K562 (cell line): ENCODE results near the gene FAM24B. TPM values are rescaled to one million over a fixed set of nuclear protein-coding genes. Genes with fewer than 3 reads are reported as not detected.

Source experiments
- ATAC-seq: fragments of 200-7000 bp; cut with Tn5 transposase; 3 replicates; pipeline ENCODE4 v1.9.1; 2020; ENCODE audit warnings: moderate library complexity
- BruUV-seq: library from RNA; stranded (reverse); fragments of 400-500 nt; replicated peaks from 2 replicates; lab custom pipeline; 2021; lab: Mats Ljungman, UMichigan
- CTCF ChIA-PET: fragments of 300-600 bp; formaldehyde crosslinking; extraction: SDS; loops from one replicate; lab custom pipeline; 2021; ENCODE audit warnings: low intra/inter-chr PET ratio; lab: Yijun Ruan, JAX
- POLR2A ChIA-PET: fragments of 300-600, 350-650 bp; sonication (Branson Sonifier 250); formaldehyde crosslinking; extraction: SDS; loops from one replicate; lab custom pipeline; 2021; ENCODE audit warnings: antibody characterized with exemption, inconsistent platforms; lab: Yijun Ruan, JAX
- DNase-seq, 4 experiments: peaks; one replicate each; pipeline versions ENCODE4 v3.0.0 to v3.0.0-alpha.2; 2011 to 2018; ENCODE audit warnings: low spot score in 3 of 4, mixed read lengths in 3 of 4; ENCODE audit errors: extremely low read depth in 1 of 4
- FAIRE-seq: peaks from 2 replicates; lab custom pipeline; 2011; peaks lifted over from hg19 to GRCh38; lab: Jason Lieb, UNC
- H2AFZ ChIP-seq: 2 replicates; pipeline ENCODE4 v1.6.0; 2011; ENCODE audit warnings: low read depth, low read length, control low read depth, inconsistent platforms
- H3K27ac ChIP-seq: fragments of 200-600 bp; 3 replicates; pipeline ENCODE4 v1.8.0; 2011; ENCODE audit warnings: low read depth, mild to moderate bottlenecking, control low read depth, inconsistent platforms, low read length, moderate library complexity, mixed read lengths; ENCODE audit errors: extremely low read depth
- H3K27me3 ChIP-seq, 2 experiments: fragments of 300-600 bp in 1 of 2; 2 replicates in 1 of 2; 3 replicates in 1 of 2; pipeline versions ENCODE4 v1.6.0 to v1.8.0; 2011; ENCODE audit warnings: inconsistent platforms in 2 of 2, low read length in 2 of 2, mild to moderate bottlenecking in 1 of 2, mixed read lengths in 1 of 2, moderate library complexity in 1 of 2; ENCODE audit not compliant: control insufficient read depth in 2 of 2, insufficient read depth in 2 of 2
- H3K36me3 ChIP-seq: fragments of 300-600 bp; 3 replicates; pipeline ENCODE4 v1.8.0; 2011; ENCODE audit warnings: mild to moderate bottlenecking, low read length, inconsistent platforms; ENCODE audit not compliant: control insufficient read depth, insufficient read depth
- H3K4me1 ChIP-seq, 2 experiments: fragments of 200-600 bp in 1 of 2; replicated peaks in 1 of 2; 2 replicates in 1 of 2; 3 replicates in 1 of 2; pipeline versions ENCODE4 v1.5.1 to v1.8.0; 2011; ENCODE audit warnings: inconsistent platforms in 2 of 2, low read length in 2 of 2, mild to moderate bottlenecking in 1 of 2, mixed read lengths in 1 of 2, moderate library complexity in 1 of 2; ENCODE audit not compliant: control insufficient read depth in 2 of 2, insufficient read depth in 2 of 2
- H3K4me2 ChIP-seq: 2 replicates; pipeline ENCODE4 v1.6.1; 2011; ENCODE audit warnings: low read length, control low read depth, inconsistent platforms, mixed read lengths; ENCODE audit not compliant: insufficient read depth
- H3K4me3 ChIP-seq: fragments of 200-600 bp; sonication (generic), shearing (Covaris generic); 2 replicates; pipeline ENCODE4 v1.5.1; 2016; ENCODE audit warnings: control low read depth, inconsistent platforms
- H3K79me2 ChIP-seq: fragments of 200-600 bp; 3 replicates; pipeline ENCODE4 v1.8.0; 2011; ENCODE audit warnings: low read length, inconsistent platforms; ENCODE audit not compliant: control insufficient read depth, insufficient read depth
- H3K9ac ChIP-seq, 2 experiments: 2 replicates each; pipeline versions ENCODE4 v1.6.0 to v1.6.1; 2011; ENCODE audit warnings: low read depth in 2 of 2, low read length in 2 of 2, control low read depth in 1 of 2, inconsistent platforms in 1 of 2, mild to moderate bottlenecking in 1 of 2, mixed read lengths in 1 of 2; ENCODE audit not compliant: insufficient read depth in 1 of 2
- H3K9me1 ChIP-seq: one replicate; pipeline ENCODE4 v1.6.0; 2011; ENCODE audit warnings: inconsistent platforms, mild to moderate bottlenecking, low read length, moderate library complexity; ENCODE audit not compliant: control insufficient read depth, insufficient read depth
- H3K9me3 ChIP-seq: replicated peaks from 2 replicates; pipeline ENCODE4 v1.5.1; 2011; ENCODE audit warnings: low read depth, low read length, inconsistent platforms; ENCODE audit not compliant: control insufficient read depth, insufficient read depth
- H4K20me1 ChIP-seq: replicated peaks from 2 replicates; pipeline ENCODE4 v1.6.1; 2011; ENCODE audit warnings: low read length, inconsistent platforms, mixed read lengths; ENCODE audit not compliant: control insufficient read depth, insufficient read depth
- ARID2 ChIP-seq: fragments of 450-650 bp; IDR thresholded peaks from 2 replicates; pipeline ENCODE4 v1.6.1; 2017; ENCODE audit warnings: antibody characterized with exemption, mild to moderate bottlenecking
- CREM ChIP-seq: IDR thresholded peaks from 2 replicates; pipeline ENCODE4 v1.6.1; 2014; ENCODE audit warnings: antibody characterized with exemption, low read depth
- DEAF1 ChIP-seq: fragments of 450-650 bp; formaldehyde crosslinking; IDR thresholded peaks from 2 replicates; pipeline ENCODE4 v1.4.0; 2020; ENCODE audit warnings: mild to moderate bottlenecking, moderate library complexity
- HMGN3 ChIP-seq: IDR thresholded peaks from 2 replicates; pipeline ENCODE4 v1.6.1; 2011; ENCODE audit warnings: borderline replicate concordance, low read depth, mild to moderate bottlenecking, mixed read lengths, low read length; ENCODE audit not compliant: insufficient read length; ENCODE audit errors: extremely low read depth
- KDM1A ChIP-seq, 2 experiments: fragments of 450-650 bp; IDR thresholded peaks; 2 replicates each; pipeline ENCODE4 v1.6.1; 2016; ENCODE audit warnings: mild to moderate bottlenecking in 2 of 2
- LEF1 ChIP-seq: fragments of 450-650 bp; IDR thresholded peaks from 2 replicates; pipeline ENCODE4 v1.6.1; 2016; ENCODE audit warnings: mild to moderate bottlenecking
- MCM5 ChIP-seq: fragments of 450-650 bp; IDR thresholded peaks from 2 replicates; pipeline ENCODE4 v1.6.1; 2016; ENCODE audit warnings: low read depth
- PURB ChIP-seq: sonication (generic); formaldehyde crosslinking; IDR thresholded peaks from 2 replicates; pipeline ENCODE4 v1.9.0; 2021; ENCODE audit warnings: low read depth, mild to moderate bottlenecking, missing genetic modification reagents
- RBM22 ChIP-seq: fragments of 200-400 bp; formaldehyde crosslinking; IDR thresholded peaks from 2 replicates; pipeline ENCODE4 v1.6.1; 2018; ENCODE audit warnings: low read length, low read depth; ENCODE audit not compliant: poor library complexity, severe bottlenecking
- RFX7 ChIP-seq: fragments of 250-450 bp; sonication (Bioruptor Pico); IDR thresholded peaks from 2 replicates; pipeline ENCODE4 v1.5.1; 2021; ENCODE audit warnings: mild to moderate bottlenecking
- SMARCB1 ChIP-seq: IDR thresholded peaks from 2 replicates; pipeline ENCODE4 v1.6.1; 2011; ENCODE audit warnings: improper control_type of control experiment, low read depth; ENCODE audit not compliant: insufficient read length
- TOE1 ChIP-seq, 2 experiments: fragments of 450-650 bp in 1 of 2; sonication (generic) in 1 of 2; formaldehyde crosslinking in 1 of 2; IDR thresholded peaks; 2 replicates each; pipeline versions ENCODE4 v1.7.1 to v1.8.0; 2016 to 2022; ENCODE audit warnings: borderline replicate concordance in 2 of 2, mild to moderate bottlenecking in 2 of 2, antibody characterized with exemption in 1 of 2, inconsistent platforms in 1 of 2, low read depth in 1 of 2, missing genetic modification reagents in 1 of 2, moderate library complexity in 1 of 2
- ZNF318 ChIP-seq, 2 experiments: fragments of 450-650 bp; IDR thresholded peaks; 2 replicates each; pipeline ENCODE4 v1.6.1; 2016; ENCODE audit warnings: mild to moderate bottlenecking in 2 of 2, borderline replicate concordance in 1 of 2, low read depth in 1 of 2, moderate library complexity in 1 of 2
- WGBS: fragments of 100-300 bp; shearing (Covaris generic); methylation state at CpG from one replicate; pipeline ENCODE4 v1.1.6; 2016; ENCODE audit warnings: low coverage, mixed read lengths; ENCODE audit not compliant: insufficient coverage; ENCODE audit errors: missing lambda C conversion rate; 5-methylcytosine and 5-hydroxymethylcytosine counted together
- in situ Hi-C: fragments of 300-500 bp; cut with MboI; formaldehyde crosslinking; loops from 4 replicates; pipeline ENCODE4 v1.15.0; 2018; ENCODE audit warnings: inconsistent platforms, mixed read lengths
- intact Hi-C: fragments of 100-400 bp; cut with micrococcal nuclease; formaldehyde crosslinking; loops from 2 replicates; pipeline ENCODE4 v1.14.2; 2022
- polyA plus RNA-seq, 8 experiments: library from polyadenylated mRNA; depleted of rRNA in 4 of 8; stranded (reverse) in 5 of 8; unstranded in 3 of 8; fragments of >200 nt; fragmentation: Nextera tagmentation in 2 of 8; fragmentation: Illumina TruSeq in 1 of 8; extraction: Ambion mirVana in 2 of 8; extraction: Trizol in 1 of 8; gene quantifications; 2 replicates each; pipeline versions ENCODE4 v1.2.1 to v1.2.3, GENCODE V29; 2011 to 2014; ENCODE audit warnings: inconsistent platforms in 1 of 8, missing spikeins in 1 of 8
- total RNA-seq, 7 experiments: library from RNA; depleted of rRNA in 6 of 7; stranded (reverse); fragments of >200 nt in 6 of 7; fragmentation: Illumina TruSeq in 2 of 7; extraction: Trizol in 2 of 7; gene quantifications; 2 replicates each; pipeline versions ENCODE4 v1.2.1 to v1.2.3, GENCODE V29; 2011 to 2021; ENCODE audit warnings: low replicate concordance in 1 of 7

The FAM24B gene
- total and polyA plus RNA-seq, 9 of the 15 experiments (the other 6 are each of a cell fraction or from before 2014, with no cell fraction given), result 6.0 to 19.6 (median 9.2) TPM

DNA sequence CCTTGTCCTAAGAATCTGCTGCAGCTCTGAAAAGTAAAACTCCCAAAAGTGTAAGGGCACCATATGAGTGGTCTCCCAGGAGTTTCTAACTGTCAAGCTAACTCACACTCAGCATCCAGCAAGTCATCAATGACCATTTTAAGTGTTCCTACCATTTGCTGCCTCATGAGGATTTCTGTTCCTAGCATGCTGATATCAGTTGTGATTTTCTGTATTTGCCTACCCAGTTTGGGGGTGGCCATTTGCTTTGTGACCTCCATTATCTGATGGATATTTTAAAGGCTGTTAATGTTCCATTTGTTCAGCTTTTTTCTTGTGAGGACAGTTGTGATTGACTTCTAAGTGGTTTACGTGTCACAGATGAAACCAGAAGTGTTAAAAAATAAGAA lies 2.9 kb downstream of the FAM24B start:
- no peak for DNase-seq
- Histone ChIP-seq H3K9me1 (peaks cover 3% of the 10 kb centered on the region), H3K27ac (no peak overlapping the region; the same call in 2 of the 3 replicates), H3K4me1 (peaks cover 9 to 24% of the 10 kb centered on the region in 2 experiments), H3K4me2 (no peak overlapping the region), H3K36me3 (peaks cover 24% of the 10 kb centered on the region; the same call in 1 of the 3 replicates), H4K20me1 (no peaks in the 10 kb centered on the region), H3K27me3 (no peaks in the 10 kb centered on the region), H3K9ac (no peak overlapping the region), H2AFZ (no peak overlapping the region), H3K4me3 (no peak overlapping the region), H3K79me2 (peaks cover 74% of the 10 kb centered on the region), H3K9me3 (no peaks in the 10 kb centered on the region)
- whole genome bisulfite sequencing, result 50% methylated on average over 1 of the region's 1 CpG
- FAIRE-seq, result peak; percentile 55
- BruUV-seq, result no TSS peak
- CTCF ChIA-PET, result no interaction called here
- POLR2A ChIA-PET, result interaction anchor here (1.4 kb wide), 2 partner anchors 10 to 12 kb away, joined by 3 to 5 read pairs; no protein-coding TSS in a partner anchor
- intact Hi-C loops (loop anchor here (5.0 kb wide), 1 partner anchor 76 kb away; the partner anchor contains the start of gene C10orf88), in situ Hi-C loops (no loop called here)
- no peak for ATAC-seq
- no peak for TF ChIP-seq DEAF1 (CRISPR knock-in tag)
- no peak for TF ChIP-seq RFX7 (CRISPR knock-in tag)
- TF ChIP-seq SMARCB1, result no peak
- no peak for TF ChIP-seq MCM5
- no peak for TF ChIP-seq ARID2
- no peak for TF ChIP-seq KDM1A (IDR thresholded peaks at IDR 0.05)
- no peak for TF ChIP-seq TOE1 (IDR thresholded peaks at IDR 0.05; ENCODE audit: borderline replicate concordance)
- TF ChIP-seq TOE1 (CRISPR knock-in tag; IDR thresholded peaks at IDR 0.05; ENCODE audit: borderline replicate concordance, low read depth), result no peak
- no peak for TF ChIP-seq ZNF318 (IDR thresholded peaks at IDR 0.05; ENCODE audit: borderline replicate concordance in 1 of 2, low read depth in 1 of 2)
- TF ChIP-seq CREM, result no peak
- TF ChIP-seq LEF1, result no peak
- no peak for TF ChIP-seq RBM22
- no peak for TF ChIP-seq HMGN3
- no peak for TF ChIP-seq PURB (CRISPR knock-in tag)
